Measurements from ENCODE around the gene ATL1. TPM values are rescaled to one million over a fixed set of nuclear protein-coding genes. Genes with fewer than 3 reads are reported as not detected.
"Not testable (repeated sequence)": the region's sequence is repeated elsewhere in the genome, so short reads cannot be mapped to it uniquely, and the experiment has no call there.

Gene ATL1
- total RNA-seq, 2 donors from 2014 or later = 1.6 to 5.2 TPM

GRCh38 chr14:50616275-50616674, 56.3 kb downstream of the ATL1 start:
- peaks cover 3% of the 10 kb centered on the region for H3K36me3 Mint-ChIP-seq (ENCODE audit: low read depth)
- no peak for DNase-seq
- no peaks in the 10 kb centered on the region for H3K9me3 ChIP-seq (ENCODE audit: control insufficient read depth, low read length, poor library complexity, severe bottlenecking)
- H3K27ac Mint-ChIP-seq = no peak overlapping the region
- no peaks in the 10 kb centered on the region for H3K4me1 Mint-ChIP-seq
- ATAC-seq = no peak
- H3K27me3 Mint-ChIP-seq = peaks cover 6% of the 10 kb centered on the region
- no peak overlapping the region for H3K4me3 Mint-ChIP-seq

GRCh38 chr14:50619569-50620141, 59.7 kb downstream of the ATL1 start:
- Mint-ChIP-seq H3K4me1 (no peaks in the 10 kb centered on the region), H3K27ac (no peak overlapping the region), H3K4me3 (no peak overlapping the region), H3K36me3 (ENCODE audit: low read depth) (peaks cover 3% of the 10 kb centered on the region), H3K27me3 (no peaks in the 10 kb centered on the region)
- H3K9me3 ChIP-seq (ENCODE audit: control insufficient read depth, low read length, poor library complexity, severe bottlenecking) = no peaks in the 10 kb centered on the region
- ATAC-seq (peak; percentile 42), DNase-seq (no peak)

- H3K36me3 Mint-ChIP-seq (ENCODE audit: low read depth) = peaks cover 3% of the 10 kb centered on the region
- ATAC-seq = no peak
- DNase-seq = no peak
- H3K9me3 ChIP-seq (ENCODE audit: control insufficient read depth, low read length, poor library complexity, severe bottlenecking) = no peaks in the 10 kb centered on the region
- no peaks in the 10 kb centered on the region for H3K4me1 Mint-ChIP-seq
- H3K4me3 Mint-ChIP-seq = no peak overlapping the region
- H3K27me3 Mint-ChIP-seq = no peaks in the 10 kb centered on the region
- H3K27ac Mint-ChIP-seq = no peak overlapping the region
Measured at GRCh38 chr14:50620341-50620740, 60.4 kb downstream of the ATL1 start.

- H3K4me3 Mint-ChIP-seq = no peak overlapping the region
- H3K9me3 ChIP-seq (ENCODE audit: control insufficient read depth, low read length, poor library complexity, severe bottlenecking) = no peaks in the 10 kb centered on the region
- H3K27ac Mint-ChIP-seq = no peak overlapping the region
- H3K4me1 Mint-ChIP-seq = no peaks in the 10 kb centered on the region
- ATAC-seq = no peak
- no peak for DNase-seq
- H3K27me3 Mint-ChIP-seq = no peaks in the 10 kb centered on the region
- H3K36me3 Mint-ChIP-seq (ENCODE audit: low read depth) = peaks cover 2% of the 10 kb centered on the region
Measured at GRCh38 chr14:50622978-50623377, 63.0 kb downstream of the ATL1 start.

DNA sequence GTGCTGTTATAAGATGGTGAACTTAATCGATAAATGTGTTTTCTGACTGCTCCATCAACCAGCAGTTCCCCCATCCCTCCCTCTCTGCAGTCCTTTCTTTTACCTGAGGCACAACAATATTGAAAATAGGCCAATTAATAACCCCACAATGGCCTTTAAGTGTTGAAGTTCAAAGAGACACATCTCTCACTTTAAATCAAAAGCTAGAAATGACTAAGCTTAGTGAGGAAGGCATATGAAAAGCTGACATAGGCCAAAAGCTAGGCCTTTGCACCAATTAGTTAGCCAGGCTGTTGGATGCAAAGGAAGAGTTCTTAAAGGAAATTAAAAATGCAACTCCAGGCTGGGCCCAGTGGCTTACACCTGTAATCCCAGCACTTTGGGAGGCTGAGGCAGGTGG, 64.5 kb downstream of the ATL1 start:
- H3K4me3 Mint-ChIP-seq = no peak overlapping the region

DNA sequence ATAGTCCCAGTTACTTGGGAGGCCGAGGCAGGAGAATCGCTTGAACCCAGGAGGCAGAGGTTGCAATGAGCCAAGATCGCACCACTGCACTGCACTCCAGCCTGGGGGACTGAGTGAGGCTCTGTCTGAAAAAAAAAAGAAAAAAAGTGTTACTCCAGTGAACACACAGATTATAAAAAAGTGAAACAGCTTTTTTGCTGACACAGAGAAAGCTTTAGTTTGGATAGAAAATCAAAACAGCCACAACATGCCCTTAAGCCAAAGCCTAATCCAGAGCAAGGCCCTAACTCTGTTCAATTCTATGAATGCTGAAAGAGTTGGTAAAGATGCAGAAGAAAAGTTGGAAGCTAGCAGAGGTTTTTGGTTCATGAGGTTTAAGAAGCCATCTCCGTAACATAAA, 65.0 kb downstream of the ATL1 start:
- ATAC-seq; DNase-seq; H3K4me3 Mint-ChIP-seq; H3K27ac Mint-ChIP-seq; H3K27me3 Mint-ChIP-seq; H3K36me3 Mint-ChIP-seq (ENCODE audit: low read depth); H3K4me1 Mint-ChIP-seq; H3K9me3 ChIP-seq (ENCODE audit: control insufficient read depth, low read length, poor library complexity, severe bottlenecking): not testable (repeated sequence)

More for the DNA sequence above, 64.5 kb downstream of the ATL1 start:
- no peaks in the 10 kb centered on the region for H3K9me3 ChIP-seq (ENCODE audit: control insufficient read depth, low read length, poor library complexity, severe bottlenecking)
- H3K27ac Mint-ChIP-seq = no peak overlapping the region
- H3K36me3 Mint-ChIP-seq (ENCODE audit: low read depth) = peaks cover 2% of the 10 kb centered on the region
- no peak for DNase-seq
- H3K4me1 Mint-ChIP-seq = no peaks in the 10 kb centered on the region
- ATAC-seq = no peak
- H3K27me3 Mint-ChIP-seq = no peaks in the 10 kb centered on the region

GRCh38 chr14:50631408-50631821, 71.5 kb downstream of the ATL1 start:
- ATAC-seq (no peak), DNase-seq (no peak)
- no peak overlapping the region for H3K27ac Mint-ChIP-seq
- no peaks in the 10 kb centered on the region for H3K27me3 Mint-ChIP-seq
- H3K36me3 Mint-ChIP-seq (ENCODE audit: low read depth) = no peaks in the 10 kb centered on the region
- H3K4me1 Mint-ChIP-seq = no peaks in the 10 kb centered on the region
- no peak overlapping the region for H3K4me3 Mint-ChIP-seq
- H3K9me3 ChIP-seq (ENCODE audit: control insufficient read depth, low read length, poor library complexity, severe bottlenecking) = no peaks in the 10 kb centered on the region

DNA sequence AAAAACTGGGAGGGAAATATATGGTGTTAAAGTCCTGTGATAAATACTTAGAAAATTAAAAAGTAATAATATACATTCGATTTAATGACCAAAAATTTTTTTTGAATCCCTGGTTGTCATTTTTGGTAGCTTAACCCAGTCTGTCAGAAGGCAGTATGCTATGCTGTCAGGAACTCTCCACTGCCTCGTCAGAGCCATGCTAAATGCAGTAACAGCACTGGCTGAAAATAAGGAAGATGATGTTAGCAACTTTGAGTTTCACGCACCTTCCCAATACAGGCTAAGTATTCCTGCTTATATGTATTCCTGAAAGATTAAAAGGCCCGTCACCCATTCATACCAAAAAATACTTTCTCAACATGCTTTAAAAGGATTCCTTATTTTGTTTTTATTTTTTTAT, 74.0 kb downstream of the ATL1 start:
- H3K4me1 Mint-ChIP-seq = no peaks in the 10 kb centered on the region
- H3K27me3 Mint-ChIP-seq = no peaks in the 10 kb centered on the region
- no peaks in the 10 kb centered on the region for H3K36me3 Mint-ChIP-seq (ENCODE audit: low read depth)
- H3K4me3 Mint-ChIP-seq = no peak overlapping the region
- H3K27ac Mint-ChIP-seq = no peak overlapping the region
- ATAC-seq (no peak), DNase-seq (no peak)
- H3K9me3 ChIP-seq (ENCODE audit: control insufficient read depth, low read length, poor library complexity, severe bottlenecking) = no peaks in the 10 kb centered on the region

- ATAC-seq (no peak), DNase-seq (no peak)
- H3K9me3 ChIP-seq (ENCODE audit: control insufficient read depth, low read length, poor library complexity, severe bottlenecking) = no peaks in the 10 kb centered on the region
- no peak overlapping the region for H3K27ac Mint-ChIP-seq
- H3K27me3 Mint-ChIP-seq = no peaks in the 10 kb centered on the region
- H3K36me3 Mint-ChIP-seq (ENCODE audit: low read depth) = peaks cover 3% of the 10 kb centered on the region
- no peak overlapping the region for H3K4me3 Mint-ChIP-seq
- no peaks in the 10 kb centered on the region for H3K4me1 Mint-ChIP-seq
Measured at GRCh38 chr14:50635141-50635540, 75.2 kb downstream of the ATL1 start.

DNA sequence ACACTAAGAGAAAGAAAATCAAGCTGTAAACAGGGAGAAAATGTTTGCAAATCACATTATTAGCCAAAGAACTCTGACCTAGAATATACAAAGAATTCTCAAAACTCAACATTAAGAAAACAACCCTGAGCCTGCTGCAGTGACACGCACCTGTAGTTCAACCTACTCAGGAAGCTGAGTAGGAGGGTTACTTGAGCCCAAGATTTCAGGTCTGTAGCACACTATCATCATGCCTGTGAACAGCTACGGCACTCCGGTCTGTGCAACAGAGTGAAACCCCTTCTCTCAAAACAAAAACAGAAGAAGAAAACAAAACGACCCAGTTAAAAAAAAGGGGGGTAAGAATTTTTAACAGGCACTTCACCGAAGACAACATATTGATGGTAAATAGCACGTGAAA, 87.3 kb downstream of the ATL1 start:
- no peaks in the 10 kb centered on the region for H3K27me3 Mint-ChIP-seq
- H3K4me3 Mint-ChIP-seq = no peak overlapping the region
- DNase-seq (no peak), ATAC-seq (no peak)
- H3K36me3 Mint-ChIP-seq (ENCODE audit: low read depth) = peaks cover 2% of the 10 kb centered on the region
- H3K9me3 ChIP-seq (ENCODE audit: control insufficient read depth, low read length, poor library complexity, severe bottlenecking) = no peaks in the 10 kb centered on the region
- peaks cover 4% of the 10 kb centered on the region for H3K4me1 Mint-ChIP-seq
- no peak overlapping the region for H3K27ac Mint-ChIP-seq

- no peak overlapping the region for H3K27ac Mint-ChIP-seq
- H3K27me3 Mint-ChIP-seq = no peaks in the 10 kb centered on the region
- ATAC-seq (no peak), DNase-seq (no peak)
- no peak overlapping the region for H3K4me3 Mint-ChIP-seq
- H3K36me3 Mint-ChIP-seq (ENCODE audit: low read depth) = peaks cover 5% of the 10 kb centered on the region
- no peaks in the 10 kb centered on the region for H3K9me3 ChIP-seq (ENCODE audit: control insufficient read depth, low read length, poor library complexity, severe bottlenecking)
- H3K4me1 Mint-ChIP-seq = peaks cover 5% of the 10 kb centered on the region
Measured at GRCh38 chr14:50647753-50648152, 87.8 kb downstream of the ATL1 start.

GRCh38 chr14:50649691-50650090, 89.7 kb downstream of the ATL1 start:
- Mint-ChIP-seq H3K36me3 (ENCODE audit: low read depth) (peaks cover 5% of the 10 kb centered on the region), H3K27ac (no peak overlapping the region), H3K27me3 (no peaks in the 10 kb centered on the region), H3K4me1 (peaks cover 9% of the 10 kb centered on the region), H3K4me3 (no peak overlapping the region)
- ATAC-seq (no peak), DNase-seq (no peak)
- no peaks in the 10 kb centered on the region for H3K9me3 ChIP-seq (ENCODE audit: control insufficient read depth, low read length, poor library complexity, severe bottlenecking)

DNA sequence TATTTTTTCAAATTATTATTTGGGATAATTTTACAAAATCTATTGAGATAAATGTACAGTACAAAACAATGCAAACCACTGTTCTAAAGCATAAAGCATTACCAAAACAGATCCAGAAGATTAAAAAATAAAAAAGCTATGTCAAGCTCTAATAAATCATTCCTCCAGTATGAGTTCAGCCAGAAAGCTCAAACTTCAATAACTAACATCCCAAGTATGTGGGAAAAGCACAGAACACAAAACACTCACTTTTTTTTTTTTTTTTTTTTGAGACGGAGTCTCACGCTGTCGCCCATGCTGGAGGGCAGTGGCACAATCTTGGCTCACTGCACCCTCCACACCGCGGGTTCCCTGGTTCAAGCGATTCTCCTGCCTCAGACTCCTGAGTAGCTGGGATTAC, 96.8 kb downstream of the ATL1 start:
- H3K4me1 Mint-ChIP-seq = peaks cover 19% of the 10 kb centered on the region
- H3K27ac Mint-ChIP-seq = no peak overlapping the region
- no peak for DNase-seq
- no peak for ATAC-seq
- no peaks in the 10 kb centered on the region for H3K9me3 ChIP-seq (ENCODE audit: control insufficient read depth, low read length, poor library complexity, severe bottlenecking)
- H3K4me3 Mint-ChIP-seq = no peak overlapping the region
- peaks cover 5% of the 10 kb centered on the region for H3K36me3 Mint-ChIP-seq (ENCODE audit: low read depth)
- H3K27me3 Mint-ChIP-seq = no peaks in the 10 kb centered on the region

- Mint-ChIP-seq H3K4me3 (no peak overlapping the region), H3K27ac (no peak overlapping the region), H3K4me1 (peaks cover 16% of the 10 kb centered on the region), H3K36me3 (ENCODE audit: low read depth) (peaks cover 3% of the 10 kb centered on the region), H3K27me3 (no peaks in the 10 kb centered on the region)
- no peaks in the 10 kb centered on the region for H3K9me3 ChIP-seq (ENCODE audit: control insufficient read depth, low read length, poor library complexity, severe bottlenecking)
- ATAC-seq (no peak), DNase-seq (no peak)
Measured at GRCh38 chr14:50657753-50658152, 97.8 kb downstream of the ATL1 start.
